Heart left ventricle (tissue), 13 donors: ENCODE measurements around the gene PRKAB2.
"Not testable (repeated sequence)": the region's sequence is repeated elsewhere in the genome, so short reads cannot be mapped to it uniquely, and the experiment has no call there.

ENCODE experiments used
- POLR2A ChIP-seq, 2 donors: fragments of 450-650 bp; IDR thresholded peaks; one replicate each; pipeline ENCODE4 v1.6.1; 2017; ENCODE audit warnings: antibody characterized with exemption in 2 of 2, mild to moderate bottlenecking in 2 of 2, moderate library complexity in 2 of 2
- TF ChIP-seq, protein P1 (sequence below), 12 donors: fragments of 200-600 bp; sonication (generic) in 4 of 12; IDR thresholded peaks; one replicate each; pipeline versions ENCODE4 v1.5.0 to v1.8.0; 2018 to 2022; ENCODE audit warnings: antibody characterized with exemption in 12 of 12, mild to moderate bottlenecking in 5 of 12
- donor health status: ischemic (EF 13 %, LVEDD 7.1; RV severe dilation, severe dysfunction).
- donor health status: DM: no; HTN: yes; CAD: no.
- donor health status: DM: no; HTN: no; CAD: no.
- donor health status: ischemic (EF 25% LVEDD 6.9; RV normal size, moderate dysfunction).
- donor health status: ischemic (EF 25% LVEDD 5.7; RV mildly dilated, moderate dysfunction).
- donor health status: ischemic (EF 35%, LVEDD 5.7; RV mildly dilated, moderate dysfunction).
- donor health status: nonischemic (EF 11% LVEDD 7.7; RV severe dilation, severe dysfunction).
- donor health status: DM: yes; HTN: yes; CAD: no.
- donor health status: PGD.
- donor health status: ischemic (EF 29% LVEDD 5.4; RV normal size, mild dysfunction).
- donor health status: nonischemic (EF 23%, LVEDD 6.1; RV moderate dilation, normal function).

DNA sequence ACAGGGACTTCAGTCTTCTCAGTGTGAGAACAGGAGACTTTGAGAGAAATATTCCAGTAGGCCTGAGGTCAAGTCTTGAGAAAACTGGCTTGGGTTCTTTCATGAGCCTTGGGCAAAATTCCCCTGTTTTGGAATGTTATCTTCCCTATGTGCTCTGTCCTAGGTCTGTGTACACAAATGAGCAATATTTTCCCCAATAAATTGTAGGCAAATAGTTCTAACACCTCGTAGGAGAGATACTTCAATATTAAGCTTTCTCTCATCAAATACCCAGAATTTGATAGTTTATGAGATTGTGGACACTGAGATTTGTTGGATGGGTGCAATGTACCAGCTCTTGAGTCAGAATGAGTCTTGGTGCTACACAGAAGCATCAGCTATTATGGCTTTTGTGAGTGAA lies 57.9 kb downstream of the PRKAB2 start:
- TF ChIP-seq, protein P1, sequence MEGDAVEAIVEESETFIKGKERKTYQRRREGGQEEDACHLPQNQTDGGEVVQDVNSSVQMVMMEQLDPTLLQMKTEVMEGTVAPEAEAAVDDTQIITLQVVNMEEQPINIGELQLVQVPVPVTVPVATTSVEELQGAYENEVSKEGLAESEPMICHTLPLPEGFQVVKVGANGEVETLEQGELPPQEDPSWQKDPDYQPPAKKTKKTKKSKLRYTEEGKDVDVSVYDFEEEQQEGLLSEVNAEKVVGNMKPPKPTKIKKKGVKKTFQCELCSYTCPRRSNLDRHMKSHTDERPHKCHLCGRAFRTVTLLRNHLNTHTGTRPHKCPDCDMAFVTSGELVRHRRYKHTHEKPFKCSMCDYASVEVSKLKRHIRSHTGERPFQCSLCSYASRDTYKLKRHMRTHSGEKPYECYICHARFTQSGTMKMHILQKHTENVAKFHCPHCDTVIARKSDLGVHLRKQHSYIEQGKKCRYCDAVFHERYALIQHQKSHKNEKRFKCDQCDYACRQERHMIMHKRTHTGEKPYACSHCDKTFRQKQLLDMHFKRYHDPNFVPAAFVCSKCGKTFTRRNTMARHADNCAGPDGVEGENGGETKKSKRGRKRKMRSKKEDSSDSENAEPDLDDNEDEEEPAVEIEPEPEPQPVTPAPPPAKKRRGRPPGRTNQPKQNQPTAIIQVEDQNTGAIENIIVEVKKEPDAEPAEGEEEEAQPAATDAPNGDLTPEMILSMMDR (IDR thresholded peaks at IDR 0.05), result not testable (repeated sequence)
- TF ChIP-seq POLR2A (IDR thresholded peaks at IDR 0.05), result not testable (repeated sequence)
